Activated CD4-positive, alpha-beta T cell treated with anti-CD3 and anti-CD28 coated beads for 36 hours (primary cell): ENCODE results near the gene KLF3. TPM values are rescaled to one million over a fixed set of nuclear protein-coding genes. Genes with fewer than 3 reads are reported as not detected.

Source experiments
- ATAC-seq: fragments of 200-7000 bp; cut with Tn5 transposase; one replicate; pipeline ENCODE4 v1.10.0; 2021; ENCODE audit warnings: mild to moderate bottlenecking, moderate library complexity
- CTCF ChIA-PET: fragments of 350-600 bp; sonication (Branson Sonifier 250); formaldehyde crosslinking; loops from one replicate; lab custom pipeline; 2021; ENCODE audit warnings: antibody characterized with exemption; lab: Charles Lee
- POLR2A ChIA-PET: fragments of 350-600 bp; sonication (Branson Sonifier 250); formaldehyde crosslinking; loops from one replicate; lab custom pipeline; 2021; ENCODE audit warnings: antibody characterized with exemption, inconsistent platforms; lab: Charles Lee
- DNase-seq: peaks from one replicate; pipeline ENCODE4 v3.0.0-alpha.2; 2020
- H3K27ac Mint-ChIP-seq: one replicate; pipeline ENCODE4 v1.8.0; 2021; ENCODE audit warnings: mixed read lengths
- H3K27me3 Mint-ChIP-seq: one replicate; pipeline ENCODE4 v1.8.0; 2021; ENCODE audit warnings: mixed read lengths
- H3K36me3 Mint-ChIP-seq: one replicate; pipeline ENCODE4 v1.8.0; 2021; ENCODE audit warnings: low read depth, mixed read lengths
- H3K4me1 Mint-ChIP-seq: one replicate; pipeline ENCODE4 v1.8.0; 2021; ENCODE audit warnings: mixed read lengths
- H3K4me3 Mint-ChIP-seq: one replicate; pipeline ENCODE4 v1.8.0; 2021; ENCODE audit warnings: mild to moderate bottlenecking, moderate library complexity, mixed read lengths
- H3K9me3 Mint-ChIP-seq: one replicate; pipeline ENCODE4 v1.8.0; 2021; ENCODE audit warnings: low read depth, mixed read lengths
- intact Hi-C, 2 experiments: fragments of 100-400 bp; cut with DNase I in 1 of 2; cut with micrococcal nuclease in 1 of 2; formaldehyde crosslinking; loops; one replicate each; pipeline versions ENCODE4 v1.14.2 to v1.15.1; 2022 to 2024; cut with DNase I, micrococcal nuclease
- total RNA-seq, 2 experiments: library from RNA; stranded (reverse); gene quantifications; one replicate each; pipeline ENCODE4 v1.2.3, GENCODE V29; 2021

The KLF3 gene
- total RNA-seq, 2 experiments from 2014 or later: 6.1 to 6.2 TPM

DNA sequence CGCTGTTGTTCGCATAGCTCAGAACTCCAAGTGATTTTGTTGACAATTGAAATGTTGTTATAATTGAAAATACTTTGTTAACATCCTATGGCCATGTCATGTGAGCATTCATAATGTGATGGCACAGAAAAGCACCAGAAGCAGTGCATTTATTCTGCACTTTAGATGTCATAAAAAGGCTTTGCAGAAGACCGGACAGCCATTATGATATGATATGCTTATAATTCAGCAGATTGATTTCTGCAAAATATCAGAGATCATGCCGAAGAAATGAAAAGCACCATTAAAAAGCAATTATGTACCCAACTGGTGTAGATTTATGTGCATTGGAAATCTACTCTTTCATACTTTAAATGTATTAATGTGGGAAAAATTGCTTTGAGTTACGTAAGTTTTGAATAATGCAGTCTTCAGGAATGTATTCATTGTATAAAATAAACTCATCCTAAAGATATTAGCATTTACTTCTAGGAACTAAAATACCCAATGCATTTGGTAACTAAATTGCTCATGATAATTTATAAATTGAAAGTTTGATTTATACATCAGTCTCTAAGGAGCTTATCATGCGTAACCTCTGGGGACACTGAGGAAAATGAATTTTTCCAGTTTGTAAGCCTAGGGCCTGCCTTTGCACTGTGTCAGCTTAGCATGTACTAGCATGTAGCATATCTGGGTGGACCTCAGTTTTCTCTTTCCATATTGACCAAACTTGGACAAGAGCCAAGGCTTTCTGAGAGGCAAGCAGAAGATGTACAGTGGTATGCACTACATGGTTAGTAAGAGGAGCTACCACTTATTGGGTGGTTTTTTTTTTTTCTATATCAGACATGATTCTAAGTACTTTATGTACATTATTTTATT lies 75.2 kb downstream of the KLF3 start:
- intact Hi-C loops: loop anchor here in 1 of 2 experiments (10.0 kb wide), 1 partner anchor 934 kb away; no protein-coding TSS in a partner anchor
- peaks cover 5% of the 10 kb centered on the region for H3K4me1 Mint-ChIP-seq
- H3K9me3 Mint-ChIP-seq: peaks cover under 1% of the 10 kb centered on the region
- H3K4me3 Mint-ChIP-seq: no peak overlapping the region
- H3K27ac Mint-ChIP-seq: no peak overlapping the region
- no peaks in the 10 kb centered on the region for H3K36me3 Mint-ChIP-seq
- no peak for DNase-seq
- no peaks in the 10 kb centered on the region for H3K27me3 Mint-ChIP-seq
- no peak for ATAC-seq
- CTCF ChIA-PET: interaction anchor here (1.1 to 1.8 kb wide), 2 partner anchors 11 to 559 kb away, joined by 3 to 7 read pairs; no protein-coding TSS in a partner anchor
- POLR2A ChIA-PET: no interaction called here

DNA sequence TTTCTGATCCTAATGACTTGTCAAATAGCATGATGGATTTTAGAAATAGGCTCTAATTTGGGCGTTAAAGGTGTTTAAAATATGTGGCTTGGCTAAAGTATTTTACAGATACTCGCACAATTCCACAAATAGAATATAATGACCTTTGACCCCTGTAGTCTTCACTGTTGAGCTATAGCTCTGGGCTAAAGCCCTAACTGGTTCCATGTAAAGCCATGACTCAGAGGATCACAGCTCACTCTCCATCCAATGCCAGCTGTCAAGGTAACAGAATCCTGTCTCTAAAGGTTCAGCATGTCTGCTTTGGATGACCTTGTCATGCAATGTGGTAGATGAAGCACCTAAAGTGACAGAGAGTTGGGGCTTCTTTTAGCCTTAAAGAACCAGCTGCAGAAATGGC lies 76.3 kb downstream of the KLF3 start:
- H3K4me3 Mint-ChIP-seq: no peak overlapping the region
- no peaks in the 10 kb centered on the region for H3K36me3 Mint-ChIP-seq
- ATAC-seq: no peak
- no peaks in the 10 kb centered on the region for H3K27me3 Mint-ChIP-seq
- ChIA-PET CTCF (interaction anchor here (0.7 to 1.8 kb wide), 4 partner anchors 8 to 42 kb away, joined by 3 to 7 read pairs (median 4); partner anchors contain the start of gene TLR10), POLR2A (interaction anchor here (0.6 kb wide), 1 partner anchor 50 kb away, joined by 3 read pairs; no protein-coding TSS in a partner anchor)
- H3K9me3 Mint-ChIP-seq: no peaks in the 10 kb centered on the region
- H3K4me1 Mint-ChIP-seq: peaks cover 5% of the 10 kb centered on the region
- H3K27ac Mint-ChIP-seq: no peak overlapping the region
- intact Hi-C loops: no loop called here
- no peak for DNase-seq

- ATAC-seq: no peak
- Mint-ChIP-seq H3K4me1 (peaks cover 5% of the 10 kb centered on the region), H3K27ac (no peak overlapping the region), H3K9me3 (peaks cover 13% of the 10 kb centered on the region), H3K4me3 (no peak overlapping the region), H3K27me3 (no peaks in the 10 kb centered on the region), H3K36me3 (peaks cover 5% of the 10 kb centered on the region)
- ChIA-PET POLR2A (interaction anchor here (0.7 kb wide), 1 partner anchor 473 kb away, joined by 12 read pairs; no protein-coding TSS in a partner anchor), CTCF (interaction anchor here (0.6 to 1.8 kb wide), 6 partner anchors 15 to 1174 kb away, joined by 3 to 5 read pairs (median 3); no protein-coding TSS in a partner anchor)
- DNase-seq: no peak
- intact Hi-C loops: no loop called here
Observed at GRCh38 chr4:38743866-38744265, 79.9 kb downstream of the KLF3 start.

- H3K27me3 Mint-ChIP-seq: no peaks in the 10 kb centered on the region
- CTCF ChIA-PET: interaction anchor here (0.7 kb wide), 1 partner anchor 88 kb away, joined by 3 read pairs; no protein-coding TSS in a partner anchor
- ATAC-seq (no peak), DNase-seq (no peak)
- H3K4me3 Mint-ChIP-seq: no peak overlapping the region
- peaks cover 5% of the 10 kb centered on the region for H3K4me1 Mint-ChIP-seq
- intact Hi-C loops: no loop called here
- peaks cover 5% of the 10 kb centered on the region for H3K36me3 Mint-ChIP-seq
- H3K27ac Mint-ChIP-seq: no peak overlapping the region
- POLR2A ChIA-PET: no interaction called here
- peaks cover 13% of the 10 kb centered on the region for H3K9me3 Mint-ChIP-seq
Observed at GRCh38 chr4:38745881-38746280, 81.9 kb downstream of the KLF3 start.

DNA sequence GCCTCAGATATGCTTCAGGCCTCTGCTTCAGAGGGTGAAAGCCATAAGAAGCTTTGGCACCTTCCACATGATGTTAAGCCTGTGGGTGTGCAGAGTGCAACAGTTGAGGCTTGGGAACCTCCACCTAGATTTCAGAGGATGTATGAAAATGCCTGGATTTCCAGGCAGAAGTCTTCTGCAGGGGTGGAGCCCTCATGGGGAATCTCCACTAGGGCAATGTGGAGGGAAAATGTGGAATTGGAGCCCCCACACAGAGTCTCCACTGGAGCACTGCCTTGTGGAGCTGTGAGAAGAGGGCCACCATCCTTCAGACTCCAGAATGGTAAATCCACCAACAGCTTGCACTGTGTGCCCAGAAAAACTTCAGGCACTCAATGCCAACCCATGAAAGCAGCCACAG lies 83.6 kb downstream of the KLF3 start:
- DNase-seq: no peak
- H3K36me3 Mint-ChIP-seq: peaks cover 5% of the 10 kb centered on the region
- ATAC-seq: no peak
- no peaks in the 10 kb centered on the region for H3K27me3 Mint-ChIP-seq
- H3K4me1 Mint-ChIP-seq: peaks cover 12% of the 10 kb centered on the region
- H3K9me3 Mint-ChIP-seq: peaks cover 13% of the 10 kb centered on the region
- POLR2A ChIA-PET: no interaction called here
- intact Hi-C loops: no loop called here
- CTCF ChIA-PET: no interaction called here
- H3K4me3 Mint-ChIP-seq: no peak overlapping the region
- no peak overlapping the region for H3K27ac Mint-ChIP-seq

GRCh38 chr4:38749336-38749735 lies 85.3 kb downstream of the KLF3 start:
- ATAC-seq (no peak), DNase-seq (no peak)
- ChIA-PET CTCF (interaction anchor here (0.7 to 1.1 kb wide), 2 partner anchors 9 to 11 kb away, joined by 3 to 5 read pairs; no protein-coding TSS in a partner anchor), POLR2A (no interaction called here)
- Mint-ChIP-seq H3K36me3 (peaks cover 5% of the 10 kb centered on the region), H3K27ac (no peak overlapping the region), H3K9me3 (peaks cover 13% of the 10 kb centered on the region), H3K27me3 (no peaks in the 10 kb centered on the region), H3K4me3 (no peak overlapping the region), H3K4me1 (peaks cover 7% of the 10 kb centered on the region)
- intact Hi-C loops: no loop called here

Other genes starting within 250 kb of the KLF3 start
- gene TLR10, start 118.8 kb downstream of the KLF3 start, total RNA-seq: not detected
- gene TLR1, start 140.6 kb downstream of the KLF3 start, total RNA-seq: 1 to 10 TPM; 1.5 to 1.7 TPM
- gene TLR6, start 192.6 kb downstream of the KLF3 start, total RNA-seq: 1 to 10 TPM; 1.5 to 1.8 TPM
- under 1 TPM; 0.26 to 0.32 TPM for gene FAM114A1, start 203.6 kb downstream of the KLF3 start, total RNA-seq